BJ (cell line): ENCODE data around the gene MPPED2. TPM values are rescaled to one million over a fixed set of nuclear protein-coding genes. Genes with fewer than 3 reads are reported as not detected.

Source experiments
- CTCF ChIA-PET: fragments of 350-600 bp; formaldehyde crosslinking; extraction: SDS; loops from one replicate; lab custom pipeline; 2021; ENCODE audit warnings: antibody characterized with exemption, inconsistent platforms; lab: Yijun Ruan, JAX
- POLR2A ChIA-PET: fragments of 300-600 bp; sonication (Branson Sonifier 250); formaldehyde crosslinking; extraction: SDS; loops from one replicate; lab custom pipeline; 2021; ENCODE audit warnings: antibody characterized with exemption; lab: Charles Lee
- DNase-seq: peaks from one replicate; pipeline ENCODE4 v3.0.0-alpha.2; 2011; ENCODE audit warnings: low read depth
- H3K27me3 ChIP-seq: 2 replicates; pipeline ENCODE4 v1.6.0; 2011; ENCODE audit warnings: low read length; ENCODE audit not compliant: control insufficient read depth, insufficient read depth
- H3K36me3 ChIP-seq: 2 replicates; pipeline ENCODE4 v1.5.1; 2011; ENCODE audit warnings: low read length; ENCODE audit not compliant: control insufficient read depth, insufficient read depth
- H3K4me3 ChIP-seq: 2 replicates; pipeline ENCODE4 v1.5.1; 2011; ENCODE audit warnings: low read depth, mild to moderate bottlenecking, control low read depth, low read length
- CTCF ChIP-seq: IDR thresholded peaks from 2 replicates; pipeline ENCODE4 v1.5.1; 2011; ENCODE audit warnings: low read depth, mild to moderate bottlenecking, control low read depth, inconsistent platforms, low read length, moderate library complexity; ENCODE audit not compliant: insufficient read depth
- polyA plus RNA-seq: library from polyadenylated mRNA; depleted of rRNA; stranded (reverse); fragments of >200 nt; gene quantifications from 2 replicates; pipeline ENCODE4 v1.2.3, GENCODE V29; 2011

The MPPED2 gene
- polyA plus RNA-seq, 1 experiment, result not detected

DNA sequence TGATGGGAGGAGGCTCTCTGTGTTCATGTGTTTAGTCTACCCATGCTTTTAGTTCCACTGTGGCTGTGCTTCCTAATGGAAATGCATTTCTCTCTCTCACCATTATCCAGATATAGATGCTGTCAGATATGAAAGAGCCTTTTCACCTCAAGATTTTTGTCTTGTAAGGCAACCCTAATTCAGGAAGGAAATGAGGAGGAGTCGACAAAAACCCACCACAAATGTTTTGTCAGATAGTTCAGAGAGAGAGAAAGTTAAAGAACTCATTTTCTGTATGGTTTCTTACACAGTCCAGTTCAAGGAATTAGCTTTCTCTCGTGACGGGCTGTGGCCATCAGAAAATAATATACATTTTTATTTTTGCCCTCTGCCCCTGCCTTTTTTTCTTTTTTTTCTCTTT, 180.8 kb downstream of the MPPED2 start:
- Histone ChIP-seq H3K36me3 (no peaks in the 10 kb centered on the region), H3K4me3 (no peak overlapping the region), H3K27me3 (no peaks in the 10 kb centered on the region)
- TF ChIP-seq CTCF, result no peak
- POLR2A ChIA-PET, result no interaction called here
- CTCF ChIA-PET, result no interaction called here
- no peak for DNase-seq

GRCh38 chr11:30404136-30404535, 182.0 kb downstream of the MPPED2 start:
- H3K4me3 ChIP-seq, result no peak overlapping the region
- CTCF ChIA-PET, result no interaction called here
- no peaks in the 10 kb centered on the region for H3K27me3 ChIP-seq
- no peak for TF ChIP-seq CTCF
- no peak for DNase-seq
- POLR2A ChIA-PET, result no interaction called here
- H3K36me3 ChIP-seq, result no peaks in the 10 kb centered on the region

DNA sequence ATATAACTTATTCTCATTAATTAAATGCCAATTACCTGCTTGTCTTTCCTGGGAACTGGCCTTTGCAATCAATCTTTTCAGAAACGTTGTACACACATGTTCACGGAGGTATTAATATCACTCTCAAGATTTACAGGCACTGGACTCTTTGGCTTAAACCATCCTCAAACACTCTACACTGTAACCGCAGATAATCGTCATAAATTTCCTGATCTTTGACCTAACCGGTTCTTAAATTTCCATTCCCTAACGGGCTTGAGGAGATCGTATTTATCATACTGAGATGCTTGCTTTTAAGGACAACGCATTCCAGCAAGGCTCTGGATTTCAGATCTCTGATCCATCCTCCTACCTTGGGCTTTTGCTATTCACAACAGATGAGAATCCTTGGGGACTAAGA, 190.4 kb downstream of the MPPED2 start:
- Histone ChIP-seq H3K27me3 (no peaks in the 10 kb centered on the region), H3K4me3 (no peak overlapping the region), H3K36me3 (no peaks in the 10 kb centered on the region)
- ChIA-PET POLR2A (no interaction called here), CTCF (no interaction called here)
- no peak for TF ChIP-seq CTCF
- DNase-seq, result no peak

DNA sequence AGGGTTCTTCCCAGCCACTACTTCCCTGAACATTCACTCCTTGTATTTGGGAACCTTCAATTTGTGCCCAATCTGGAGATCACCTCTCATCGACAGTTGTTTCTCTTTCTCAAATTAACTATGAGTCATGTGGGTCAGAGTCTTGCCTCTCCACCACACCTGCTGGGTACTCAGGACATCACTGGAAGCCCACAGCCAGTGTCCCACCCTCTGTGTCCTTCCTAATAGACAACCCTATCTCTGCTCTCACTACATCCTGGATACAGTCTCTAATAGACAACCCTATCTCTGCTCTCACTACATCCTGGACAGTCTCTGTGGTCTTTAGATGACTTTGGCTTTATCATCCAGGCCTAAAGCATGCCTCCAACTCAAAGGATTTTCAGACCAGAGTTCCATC, 193.1 kb downstream of the MPPED2 start:
- Histone ChIP-seq H3K36me3 (no peaks in the 10 kb centered on the region), H3K4me3 (no peak overlapping the region), H3K27me3 (no peaks in the 10 kb centered on the region)
- DNase-seq, result no peak
- no peak for TF ChIP-seq CTCF
- ChIA-PET CTCF (no interaction called here), POLR2A (no interaction called here)

DNA sequence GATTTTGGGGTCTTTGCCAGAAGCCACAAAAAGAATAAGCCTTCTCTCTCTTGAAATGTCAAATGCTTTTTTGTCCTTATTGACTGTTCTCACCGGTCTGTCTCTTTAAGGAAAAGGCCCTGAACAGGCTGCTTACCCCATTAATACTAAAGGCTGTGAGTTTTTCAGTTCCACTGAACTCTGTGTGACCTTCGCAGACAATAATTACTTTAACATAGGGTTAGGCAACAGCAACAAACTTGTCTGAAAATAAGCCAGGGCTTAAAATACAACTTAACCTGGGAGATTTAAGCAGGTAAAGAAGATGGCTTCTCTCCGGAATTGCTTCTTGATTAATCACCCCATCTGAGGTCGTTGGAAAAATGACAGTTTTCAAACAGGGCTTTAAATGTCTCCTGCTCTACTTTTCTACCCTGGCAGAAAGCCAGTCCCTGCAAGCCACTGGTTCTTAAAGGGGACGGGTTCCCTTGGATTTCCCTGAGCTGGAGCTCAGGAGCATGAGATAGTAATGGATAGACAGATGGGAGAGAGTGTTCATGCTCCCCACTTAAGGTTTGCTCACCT, 193.8 kb downstream of the MPPED2 start:
- ChIA-PET CTCF (no interaction called here), POLR2A (no interaction called here)
- Histone ChIP-seq H3K36me3 (no peaks in the 10 kb centered on the region), H3K27me3 (no peaks in the 10 kb centered on the region), H3K4me3 (no peak overlapping the region)
- DNase-seq, result no peak
- TF ChIP-seq CTCF, result no peak
